SW480 (cell line): ENCODE data around the gene LCE3C.
"Not testable (repeated sequence)": the region's sequence is repeated elsewhere in the genome, so short reads cannot be mapped to it uniquely, and the experiment has no call there.

Experiments
- DNase-seq: peaks from one replicate; pipeline ENCODE4 v3.0.0-alpha.2; 2016; ENCODE audit warnings: low spot score

Gene LCE3C, protein sequence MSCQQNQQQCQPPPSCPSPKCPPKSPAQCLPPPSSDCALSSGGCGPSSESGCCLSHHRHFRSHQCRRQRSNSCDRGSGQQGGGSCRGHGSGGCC

DNA sequence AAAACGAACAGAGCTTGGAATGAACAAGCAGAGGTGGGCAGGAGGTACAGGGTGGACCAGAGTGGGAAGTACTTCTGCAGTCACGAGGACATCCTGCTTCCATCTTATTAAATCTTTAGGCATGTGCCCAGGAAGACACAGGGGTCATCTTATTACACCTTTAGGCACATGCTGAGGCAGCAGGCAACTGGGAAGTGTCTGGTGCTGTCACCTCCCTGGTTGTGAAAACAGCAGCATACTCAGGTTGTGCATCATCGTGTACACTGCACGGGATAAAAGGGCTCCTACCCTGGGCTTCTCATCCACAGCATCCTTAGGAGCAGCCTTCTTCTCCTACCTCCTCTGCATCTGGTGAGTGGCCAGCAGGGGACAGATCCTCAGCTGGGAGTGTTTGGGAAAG lies at the start of gene LCE3C:
TSS of gene LCE3C (plus strand) at position 301 of the 400 bp plus-strand sequence. CDS start 498 bp downstream, outside the sequence.
- DNase-seq, result no peak

DNA sequence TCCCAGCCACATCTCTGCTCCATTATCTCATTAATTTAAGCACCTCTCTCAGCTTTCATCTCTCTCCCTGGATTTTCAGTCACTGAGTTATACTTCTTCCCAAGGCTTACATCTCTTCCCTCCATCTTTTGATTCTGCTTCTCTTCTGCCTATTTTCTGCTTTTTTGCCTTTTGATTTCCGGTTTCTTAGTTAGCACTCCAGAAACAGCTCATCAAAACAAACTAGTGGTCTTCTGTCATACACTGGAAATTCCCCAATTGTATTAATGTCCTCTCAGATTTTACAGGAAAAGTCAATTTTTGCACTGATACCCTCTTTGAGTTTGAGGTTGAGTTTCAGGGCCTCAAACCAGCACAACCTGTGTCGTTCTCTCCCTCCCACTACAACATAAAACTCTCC lies 34.9 kb upstream of the LCE3C start:
- no peak for DNase-seq

DNA sequence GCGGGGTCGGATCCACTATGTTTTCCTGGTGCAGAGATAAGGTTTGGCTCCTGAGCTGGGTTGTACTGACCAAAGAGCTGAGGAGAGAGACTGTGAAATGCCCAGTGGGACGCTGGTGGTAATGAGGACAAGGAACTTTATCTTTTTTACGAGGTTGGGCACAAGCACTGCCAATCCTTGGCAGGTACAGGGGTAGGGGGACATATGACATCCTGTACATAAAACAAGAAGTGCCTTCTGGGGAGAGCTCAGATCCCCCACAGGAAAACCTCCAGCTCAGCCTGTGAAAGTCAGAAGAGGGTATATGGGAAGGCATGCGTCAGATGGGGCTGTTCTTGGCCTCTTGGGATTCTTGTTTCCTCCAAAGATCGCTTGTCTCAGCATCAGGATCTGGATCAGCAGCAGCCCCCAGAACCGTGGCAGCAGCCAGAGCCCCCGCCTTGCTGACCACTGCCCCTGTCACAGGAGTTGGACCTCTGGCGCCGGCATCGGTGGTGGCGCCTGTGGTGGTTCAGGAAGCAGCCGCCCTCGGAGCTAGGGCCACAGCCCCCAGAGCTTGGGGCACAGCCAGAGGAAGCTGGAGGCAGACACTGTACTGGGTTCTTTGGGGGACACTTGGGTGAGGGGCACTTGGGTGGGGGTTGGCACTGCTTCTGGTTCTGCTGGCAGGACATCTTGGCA lies 34.4 kb upstream of the LCE3C start:
- no peak for DNase-seq

DNA sequence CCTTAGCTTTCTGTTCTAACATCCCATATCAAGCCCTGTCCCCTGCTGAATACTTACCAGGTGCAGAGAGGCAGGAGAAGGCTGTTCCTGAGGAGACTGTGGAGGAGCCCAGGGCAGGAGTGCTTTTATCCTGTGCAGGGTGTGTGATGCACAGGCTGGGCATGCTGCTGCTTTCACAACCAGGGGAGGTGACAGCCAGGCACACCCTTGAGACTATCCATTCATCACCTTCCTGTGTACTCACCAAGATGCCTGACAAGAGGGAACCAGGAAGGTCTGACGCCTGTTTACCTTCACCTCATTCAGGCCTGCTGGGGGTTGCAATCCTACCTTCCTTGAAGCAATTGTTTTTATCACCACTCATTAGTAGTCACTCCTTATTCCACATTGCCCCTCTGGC lies 33.4 kb upstream of the LCE3C start, which contains the start of gene LCE3E:
TSS of gene LCE3E (minus strand) at position 100 of the 400 bp plus-strand sequence. CDS start 572 bp downstream, outside the sequence.
- DNase-seq, result no peak

DNA sequence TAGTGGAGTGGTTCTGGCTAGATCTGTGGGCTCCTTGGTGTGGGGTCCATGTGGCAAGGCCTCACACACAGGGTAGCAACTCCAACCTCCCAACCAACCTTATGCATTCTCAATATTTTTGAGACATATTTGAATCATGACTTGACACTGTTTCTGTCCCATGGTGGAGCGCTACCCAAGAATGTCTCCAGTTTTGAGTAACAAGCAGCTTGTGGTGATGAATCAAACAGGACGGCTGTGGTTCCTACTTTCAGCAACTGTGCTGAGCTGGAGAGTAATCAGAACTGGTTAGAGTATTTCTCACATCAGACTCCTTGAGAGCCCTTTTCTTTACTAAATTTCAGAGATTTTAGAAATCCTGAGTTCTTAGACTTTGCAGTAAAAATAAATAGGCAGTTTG lies 22.9 kb upstream of the LCE3C start:
- no peak for DNase-seq

DNA sequence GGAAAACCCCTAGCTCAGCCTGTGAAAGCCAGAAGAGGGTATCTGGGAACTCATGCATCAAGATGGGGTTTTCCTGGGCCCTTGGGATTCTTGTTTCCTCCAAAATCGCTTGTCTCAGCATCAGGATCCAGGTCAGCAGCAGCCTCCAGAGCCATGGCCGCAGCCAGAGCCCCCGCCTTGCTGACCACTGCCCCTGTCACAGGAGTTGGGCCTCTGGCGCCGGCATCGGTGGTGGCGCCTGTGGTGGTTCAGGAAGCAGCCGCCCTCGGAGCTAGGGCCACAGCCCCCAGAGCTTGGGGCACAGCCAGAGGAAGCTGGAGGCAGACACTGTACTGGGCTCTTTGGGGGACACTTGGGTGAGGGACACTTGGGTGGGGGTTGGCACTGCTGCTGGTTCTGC lies 20.5 kb upstream of the LCE3C start:
- DNase-seq, result not testable (repeated sequence)

DNA sequence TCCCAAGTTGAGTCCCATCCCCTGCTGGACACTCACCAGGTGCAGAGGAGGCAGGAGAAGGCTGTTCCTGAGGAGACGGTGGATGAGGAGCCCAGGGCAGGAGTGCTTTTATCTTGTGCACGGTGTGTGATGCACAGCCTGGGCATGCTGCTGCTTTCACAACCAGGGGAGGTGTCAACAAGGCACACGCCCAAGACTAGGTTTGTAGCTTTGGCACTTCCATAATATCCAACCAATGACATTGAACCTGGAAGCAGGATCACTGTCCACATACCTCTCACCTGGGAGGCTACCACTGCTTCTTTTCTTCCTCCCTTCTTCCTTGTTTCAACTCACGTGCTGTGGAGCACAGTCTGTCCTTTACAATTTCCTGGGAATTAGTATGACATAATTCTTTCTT lies 19.6 kb upstream of the LCE3C start, which contains the start of gene LCE3D:
TSS of gene LCE3D (minus strand) at position 84 of the 400 bp plus-strand sequence. CDS start 580 bp downstream, outside the sequence.
- no peak for DNase-seq

DNA sequence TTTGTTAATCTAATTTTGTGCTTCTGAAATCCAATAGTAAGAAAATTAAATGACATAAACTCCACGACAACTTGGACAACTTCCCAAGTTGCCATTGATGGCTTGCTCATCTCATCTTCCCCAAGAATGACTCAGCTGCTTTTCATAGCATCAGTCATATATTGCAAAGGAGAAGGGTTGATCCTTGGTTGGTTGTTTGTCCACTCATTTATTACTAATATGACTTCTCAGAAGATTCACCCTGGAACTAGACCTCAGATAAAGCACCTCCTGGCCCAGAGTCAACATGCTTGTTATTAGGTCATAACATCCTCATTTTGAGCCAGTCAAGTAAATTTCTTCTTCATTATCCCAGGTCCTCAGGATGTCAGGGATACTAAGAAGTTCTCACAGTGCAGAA lies 17.4 kb upstream of the LCE3C start:
- DNase-seq, result no peak

DNA sequence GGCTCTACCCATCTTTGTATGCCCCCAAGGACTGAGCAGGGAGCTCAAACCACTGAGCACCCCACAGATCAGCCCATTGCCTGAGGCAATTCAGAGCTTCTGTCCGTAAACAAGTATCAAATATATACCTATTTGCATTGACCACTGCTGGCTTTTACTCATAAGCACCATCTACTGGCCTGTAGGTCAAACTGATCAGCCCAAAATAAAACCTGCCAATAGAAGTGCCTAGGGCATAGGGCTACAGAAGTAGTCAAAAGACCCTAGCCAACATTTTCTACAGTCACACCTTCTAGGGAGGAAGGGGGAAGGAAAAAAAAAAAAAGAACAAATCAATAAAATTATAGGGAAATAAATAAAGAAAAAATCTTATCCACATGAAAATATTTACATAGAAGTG lies 14.4 kb upstream of the LCE3C start:
- no peak for DNase-seq

DNA sequence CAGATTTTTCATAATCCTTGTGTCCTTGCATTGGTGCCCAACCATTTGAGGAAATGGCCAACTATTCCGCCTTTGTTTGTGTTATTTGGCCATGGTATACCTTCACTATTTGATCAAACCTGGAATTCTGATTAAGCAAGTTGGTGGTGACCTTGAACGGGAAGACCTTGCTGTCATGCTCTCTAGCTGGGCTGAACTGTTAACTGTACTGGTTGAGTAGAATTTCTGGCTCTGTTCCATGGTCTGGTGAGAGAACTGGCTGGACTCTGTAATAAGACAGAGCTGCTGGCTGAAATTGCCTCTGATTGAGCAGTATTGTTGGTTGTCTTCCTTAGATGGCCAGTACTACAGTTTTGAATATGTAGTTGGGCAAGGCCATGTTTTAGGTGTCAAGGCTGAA lies 3.0 kb upstream of the LCE3C start:
- no peak for DNase-seq

DNA sequence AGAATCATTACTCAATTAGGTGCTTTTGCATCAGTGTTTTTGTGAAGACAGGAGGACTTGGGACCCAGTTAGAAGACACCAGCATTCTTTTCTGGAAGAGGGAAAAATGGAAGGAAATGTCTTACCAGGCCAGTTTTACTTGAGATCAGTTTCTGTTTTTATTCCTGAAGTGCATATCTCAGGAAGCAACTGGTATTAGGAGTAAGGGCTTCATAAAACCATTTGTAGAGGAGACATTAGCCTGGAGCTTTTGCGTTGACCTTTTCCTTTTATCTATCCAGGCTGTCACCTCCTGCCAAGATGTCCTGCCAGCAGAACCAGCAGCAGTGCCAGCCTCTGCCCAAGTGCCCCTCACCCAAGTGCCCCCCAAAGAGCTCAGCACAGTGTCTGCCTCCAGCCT lies 13.5 kb downstream of the LCE3C start, which contains the start of gene LCE3B:
TSS of gene LCE3B (plus strand) at position 301 of the 400 bp plus-strand sequence. CDS start at position 301, 0 bp downstream.
- DNase-seq, result no peak

DNA sequence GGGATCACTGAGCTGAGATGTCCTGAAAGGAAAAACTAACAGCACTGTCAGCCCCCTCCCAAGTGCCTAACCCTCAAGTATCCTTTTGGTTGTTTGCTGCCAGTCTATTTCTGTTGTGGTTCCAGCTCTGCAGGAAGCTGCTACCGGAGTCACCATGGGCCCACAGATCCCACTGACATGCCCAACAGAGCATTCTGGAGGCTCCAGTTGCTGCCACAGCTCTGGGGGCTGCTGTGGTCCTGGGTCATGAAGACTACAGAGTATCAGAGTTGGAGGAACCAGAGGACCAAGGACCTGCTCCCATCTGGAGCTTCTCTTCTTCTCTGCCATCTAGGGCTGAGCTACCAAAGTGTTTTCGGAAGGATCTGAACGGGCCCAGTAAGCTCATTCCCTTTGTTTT lies 22.0 kb downstream of the LCE3C start:
- DNase-seq, result no peak

DNA sequence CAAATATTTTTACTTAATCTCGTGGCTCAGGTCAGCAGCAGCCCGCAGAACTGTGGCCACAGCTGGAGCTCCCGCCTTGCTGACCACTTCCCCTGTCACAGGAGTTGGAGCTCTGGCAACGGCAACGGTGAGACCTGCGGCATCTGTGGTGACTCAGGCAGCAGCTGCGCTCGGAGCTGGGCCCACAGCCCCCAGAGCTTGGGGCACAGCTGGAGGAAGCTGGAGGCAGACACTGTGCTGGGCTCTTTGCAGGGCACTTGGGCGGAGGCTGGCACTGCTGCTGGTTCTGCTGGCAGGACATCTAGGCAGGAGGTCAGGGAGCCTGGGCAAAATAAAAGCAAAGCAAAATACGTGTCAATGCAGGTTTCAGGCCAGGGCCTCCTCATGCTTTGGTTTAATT lies 22.8 kb downstream of the LCE3C start, which contains the start of gene LCE3A:
TSS of gene LCE3A (minus strand) at position 301 of the 400 bp plus-strand sequence. CDS start at position 301, 0 bp downstream.
- peak; percentile 26 for DNase-seq

DNA sequence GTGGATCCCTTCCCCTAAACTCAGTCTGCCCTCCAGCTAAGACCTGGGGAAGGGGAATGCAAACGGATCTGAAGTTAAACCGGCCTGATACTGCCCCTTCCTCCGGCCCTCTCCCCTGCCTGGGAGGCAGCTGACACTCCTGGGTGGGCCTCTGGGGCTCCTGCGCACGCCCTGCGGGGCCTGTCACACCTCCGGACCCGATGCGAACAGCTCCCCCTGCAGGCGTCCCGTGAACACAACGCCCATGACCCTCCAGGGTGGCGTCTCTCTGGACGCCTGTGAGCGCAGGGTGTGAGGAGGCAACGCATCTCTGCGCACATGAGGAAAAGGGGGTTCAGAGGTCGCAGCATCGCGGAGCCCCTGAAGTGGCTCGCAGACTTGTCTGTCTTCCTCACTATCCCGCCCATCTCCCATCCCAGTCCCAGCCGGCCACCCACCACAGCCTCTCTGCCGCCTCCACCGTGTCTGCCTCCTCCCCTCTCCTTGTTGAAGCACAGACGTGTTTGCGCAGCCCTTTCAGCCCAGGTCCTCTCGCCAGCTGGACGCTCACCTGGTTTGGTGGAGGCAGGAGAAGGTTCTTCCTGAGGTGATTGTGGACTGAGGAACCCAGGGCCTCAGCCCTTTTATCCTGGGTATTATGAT lies 23.3 kb downstream of the LCE3C start:
- DNase-seq, result no peak

DNA sequence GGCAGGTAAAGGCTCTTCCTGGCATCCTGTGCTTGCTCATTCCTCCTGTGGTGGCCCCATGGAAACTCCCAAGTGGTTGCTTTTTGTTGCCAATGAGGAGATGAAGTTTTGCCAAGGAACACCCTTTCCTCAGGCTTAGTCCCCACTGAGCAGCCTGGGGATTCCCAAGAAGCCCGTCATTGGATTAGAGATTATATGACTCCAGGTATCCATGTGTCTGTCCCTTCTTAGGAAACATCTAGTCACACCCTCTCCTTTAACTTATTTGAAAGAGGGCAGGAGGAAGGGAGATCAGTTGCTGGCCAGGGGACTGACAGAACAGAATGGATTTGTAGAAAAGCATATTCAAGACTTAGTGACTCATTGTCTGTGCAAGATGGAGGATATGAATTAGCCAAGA lies 26.7 kb downstream of the LCE3C start:
- no peak for DNase-seq

DNA sequence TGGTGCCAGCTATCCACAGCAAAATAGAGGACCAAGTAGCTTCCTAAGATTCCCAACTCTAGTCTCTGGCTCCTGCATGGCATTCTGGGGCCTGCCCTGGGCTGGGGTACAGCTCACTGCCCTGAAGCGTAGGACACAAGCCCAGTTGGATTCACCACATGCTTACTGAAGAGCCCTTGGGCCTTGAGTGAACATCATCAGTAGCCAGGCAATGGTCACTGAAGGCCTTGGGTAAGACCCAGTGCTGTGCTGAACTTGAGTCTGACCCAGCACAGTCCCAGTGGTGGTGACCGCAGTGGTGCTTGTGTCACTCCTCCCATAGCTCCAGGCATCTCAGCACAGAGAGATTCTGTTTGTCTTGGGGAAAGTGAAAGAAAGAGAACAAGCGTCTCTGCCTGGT lies 30.6 kb downstream of the LCE3C start:
- DNase-seq, result no peak

DNA sequence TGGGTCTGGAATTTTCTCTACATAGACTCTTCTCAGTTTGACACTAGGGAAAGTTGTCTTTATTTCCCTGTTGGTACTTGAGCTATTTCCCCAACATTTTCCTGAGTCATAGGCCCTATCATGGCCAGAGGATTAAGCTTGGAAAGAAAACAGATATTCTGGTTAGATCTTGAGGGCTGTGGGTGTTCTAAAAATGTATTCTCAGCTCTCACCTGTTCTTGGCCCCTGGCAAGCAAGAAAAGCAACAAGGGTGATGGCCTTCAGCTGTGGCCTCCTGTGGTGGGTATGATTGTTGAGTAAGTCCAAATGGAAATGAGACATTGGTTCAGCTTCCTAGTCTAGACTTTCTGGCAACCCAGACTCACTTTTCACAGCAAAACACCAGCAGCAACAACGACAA lies 40.3 kb downstream of the LCE3C start:
- DNase-seq, result no peak

DNA sequence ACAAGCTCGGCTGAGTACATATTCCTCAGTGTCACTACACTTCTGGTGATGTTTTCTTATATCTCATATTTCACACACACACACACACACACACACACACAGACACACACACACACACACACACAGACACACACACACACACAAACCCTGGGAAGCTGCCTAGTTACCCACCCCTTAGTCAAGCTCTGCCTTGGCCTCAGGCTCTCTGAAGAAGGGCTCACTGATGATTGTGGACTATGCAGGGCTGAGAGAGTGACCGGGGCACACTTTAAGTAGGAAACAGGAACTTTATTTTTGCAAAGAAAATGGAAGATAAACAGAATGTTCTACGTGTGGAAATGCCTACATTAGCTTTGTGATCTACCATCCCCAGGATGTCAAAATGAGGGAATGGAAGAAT lies 43.9 kb downstream of the LCE3C start:
- no peak for DNase-seq

DNA sequence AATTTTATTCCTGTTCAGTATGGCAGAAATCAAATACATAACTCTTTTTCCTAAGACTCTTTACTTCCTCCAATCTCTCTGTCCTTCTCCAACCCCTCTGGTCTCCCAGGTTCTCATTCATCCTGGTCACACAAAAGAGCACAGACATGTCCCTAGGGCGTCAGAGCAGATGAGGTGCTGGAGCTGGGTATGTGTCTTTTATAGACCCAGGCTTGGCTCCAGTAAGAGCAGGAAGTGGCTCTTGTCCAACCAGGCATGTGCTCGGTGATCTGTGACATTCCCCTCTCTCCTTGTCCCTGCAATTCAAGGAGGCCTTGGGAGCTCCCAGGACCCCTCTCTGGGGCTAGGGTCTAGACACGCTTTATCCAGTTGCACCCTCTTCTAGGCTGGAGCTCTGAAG lies 45.1 kb downstream of the LCE3C start:
- no peak for DNase-seq

DNA sequence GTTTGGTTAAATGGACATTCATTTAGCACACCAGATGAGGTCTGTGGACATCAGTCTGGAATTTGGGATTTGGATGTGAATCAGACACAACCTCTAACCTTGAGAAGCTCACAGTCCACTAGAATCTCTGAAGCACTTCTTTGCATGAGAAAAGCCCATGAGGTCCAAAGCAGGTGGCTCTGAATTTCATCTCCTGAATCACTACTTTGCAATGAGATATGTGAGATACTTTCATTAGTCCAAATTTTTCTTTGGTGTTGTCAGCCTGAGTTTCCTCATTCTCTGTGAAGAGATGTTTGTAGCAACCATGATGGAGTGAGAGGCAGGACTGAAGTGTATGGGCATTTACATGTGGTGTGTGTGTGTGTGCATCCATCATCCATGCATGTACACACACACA lies 46.6 kb downstream of the LCE3C start:
- no peak for DNase-seq
